ENCODE results near the gene KLK8.

- TF ChIP-seq, protein P1, sequence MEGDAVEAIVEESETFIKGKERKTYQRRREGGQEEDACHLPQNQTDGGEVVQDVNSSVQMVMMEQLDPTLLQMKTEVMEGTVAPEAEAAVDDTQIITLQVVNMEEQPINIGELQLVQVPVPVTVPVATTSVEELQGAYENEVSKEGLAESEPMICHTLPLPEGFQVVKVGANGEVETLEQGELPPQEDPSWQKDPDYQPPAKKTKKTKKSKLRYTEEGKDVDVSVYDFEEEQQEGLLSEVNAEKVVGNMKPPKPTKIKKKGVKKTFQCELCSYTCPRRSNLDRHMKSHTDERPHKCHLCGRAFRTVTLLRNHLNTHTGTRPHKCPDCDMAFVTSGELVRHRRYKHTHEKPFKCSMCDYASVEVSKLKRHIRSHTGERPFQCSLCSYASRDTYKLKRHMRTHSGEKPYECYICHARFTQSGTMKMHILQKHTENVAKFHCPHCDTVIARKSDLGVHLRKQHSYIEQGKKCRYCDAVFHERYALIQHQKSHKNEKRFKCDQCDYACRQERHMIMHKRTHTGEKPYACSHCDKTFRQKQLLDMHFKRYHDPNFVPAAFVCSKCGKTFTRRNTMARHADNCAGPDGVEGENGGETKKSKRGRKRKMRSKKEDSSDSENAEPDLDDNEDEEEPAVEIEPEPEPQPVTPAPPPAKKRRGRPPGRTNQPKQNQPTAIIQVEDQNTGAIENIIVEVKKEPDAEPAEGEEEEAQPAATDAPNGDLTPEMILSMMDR (IDR thresholded peaks at IDR 0.05), result no peak
- no peak for TF ChIP-seq EZH2 (IDR thresholded peaks at IDR 0.05; ENCODE audit: borderline replicate concordance, insufficient read depth, low read depth, low read length, poor library complexity, severe bottlenecking)
These were observed 7.9 kb upstream of the KLK8 start for GRCh38 chr19:51009061-51009891.
